Retinal pigment epithelial cell (primary cell): ENCODE measurements around the gene MBNL2.

Experiments
- DNase-seq: peaks from one replicate; pipeline ENCODE4 v3.0.0-alpha.2; 2010; ENCODE audit warnings: low read depth
- H3K4me3 ChIP-seq: 2 replicates; pipeline ENCODE4 v1.5.1; 2011; ENCODE audit warnings: mild to moderate bottlenecking, low read length, control low read depth, moderate library complexity
- TF ChIP-seq, protein P1 (sequence below): conservative IDR thresholded peaks from 2 replicates; pipeline ENCODE4 v1.5.1; 2011; ENCODE audit warnings: low read depth, low read length, control low read depth, inconsistent platforms

MBNL2 gene

DNA sequence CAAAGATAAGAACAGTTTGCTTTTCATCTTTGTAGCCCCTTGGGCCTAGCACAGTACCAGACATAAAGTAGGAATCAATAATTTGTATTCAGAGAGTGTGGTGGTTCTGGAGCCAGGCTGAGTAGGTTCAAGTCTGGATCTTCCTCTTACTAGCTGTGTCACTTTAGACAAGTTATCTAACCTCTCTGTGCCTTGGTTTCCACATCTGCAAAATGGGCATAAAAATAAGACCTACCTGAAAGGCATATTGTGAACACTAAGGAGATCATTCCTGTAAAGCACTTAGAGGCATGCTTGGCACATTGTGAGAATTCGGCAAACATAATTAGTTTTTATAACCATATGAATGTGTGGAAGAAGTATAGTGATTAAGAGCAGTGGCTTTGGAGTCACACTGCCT, 95.8 kb downstream of the MBNL2 start:
- TF ChIP-seq, protein P1, sequence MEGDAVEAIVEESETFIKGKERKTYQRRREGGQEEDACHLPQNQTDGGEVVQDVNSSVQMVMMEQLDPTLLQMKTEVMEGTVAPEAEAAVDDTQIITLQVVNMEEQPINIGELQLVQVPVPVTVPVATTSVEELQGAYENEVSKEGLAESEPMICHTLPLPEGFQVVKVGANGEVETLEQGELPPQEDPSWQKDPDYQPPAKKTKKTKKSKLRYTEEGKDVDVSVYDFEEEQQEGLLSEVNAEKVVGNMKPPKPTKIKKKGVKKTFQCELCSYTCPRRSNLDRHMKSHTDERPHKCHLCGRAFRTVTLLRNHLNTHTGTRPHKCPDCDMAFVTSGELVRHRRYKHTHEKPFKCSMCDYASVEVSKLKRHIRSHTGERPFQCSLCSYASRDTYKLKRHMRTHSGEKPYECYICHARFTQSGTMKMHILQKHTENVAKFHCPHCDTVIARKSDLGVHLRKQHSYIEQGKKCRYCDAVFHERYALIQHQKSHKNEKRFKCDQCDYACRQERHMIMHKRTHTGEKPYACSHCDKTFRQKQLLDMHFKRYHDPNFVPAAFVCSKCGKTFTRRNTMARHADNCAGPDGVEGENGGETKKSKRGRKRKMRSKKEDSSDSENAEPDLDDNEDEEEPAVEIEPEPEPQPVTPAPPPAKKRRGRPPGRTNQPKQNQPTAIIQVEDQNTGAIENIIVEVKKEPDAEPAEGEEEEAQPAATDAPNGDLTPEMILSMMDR = no peak
- DNase-seq = no peak
- H3K4me3 ChIP-seq = no peak overlapping the region

DNA sequence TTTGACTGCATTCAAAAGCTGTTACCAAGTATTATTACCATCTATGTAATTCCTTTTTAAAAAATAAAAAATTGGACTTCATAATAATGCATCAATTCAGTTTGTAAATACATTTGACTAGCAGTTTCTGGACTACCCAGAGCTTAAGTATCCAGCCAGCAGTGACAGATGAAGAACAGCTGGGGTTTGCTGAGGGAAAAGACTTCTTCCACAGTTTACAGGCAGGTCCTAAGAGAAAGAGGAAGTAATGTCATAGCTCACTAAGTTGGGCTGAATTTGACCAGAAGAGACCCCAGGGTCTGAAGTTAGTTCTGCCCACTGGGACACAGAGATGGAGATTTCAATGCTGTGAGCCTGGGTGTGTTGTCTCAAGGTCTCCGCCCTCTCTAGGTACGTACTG, 96.4 kb downstream of the MBNL2 start:
- TF ChIP-seq, protein P1 = no peak
- no peak overlapping the region for H3K4me3 ChIP-seq
- DNase-seq = no peak

DNA sequence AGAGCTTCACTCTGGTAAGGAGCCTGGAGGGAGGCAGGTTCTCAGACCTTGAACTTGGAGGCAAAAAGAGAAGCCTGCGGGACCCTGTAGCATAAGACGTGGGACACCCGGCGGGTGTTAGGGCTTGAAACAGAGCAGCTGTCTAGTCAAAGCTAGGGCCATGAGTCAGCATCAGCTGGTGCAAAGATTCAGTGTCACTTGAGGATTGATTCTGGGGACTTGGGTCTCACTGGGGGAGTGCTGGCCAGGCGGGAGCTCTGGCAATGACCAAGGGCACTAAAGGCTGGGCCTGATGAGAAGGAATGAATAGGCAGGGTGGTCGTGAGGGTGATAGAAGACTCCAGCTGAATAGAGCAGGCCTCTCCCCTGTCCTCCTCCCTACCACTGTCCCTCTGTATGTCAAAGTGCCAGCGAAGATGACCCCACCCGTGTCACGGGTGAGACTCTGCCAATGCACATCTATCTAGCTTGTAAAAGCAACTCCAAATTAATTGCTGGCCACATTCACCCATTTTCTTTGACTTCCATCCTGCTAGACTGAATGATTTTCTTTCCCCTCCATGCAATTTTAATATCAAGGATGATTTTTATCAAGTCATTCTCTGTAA, 97.1 kb downstream of the MBNL2 start:
- no peak for DNase-seq
- no peak overlapping the region for H3K4me3 ChIP-seq
- TF ChIP-seq, protein P1 = no peak

DNA sequence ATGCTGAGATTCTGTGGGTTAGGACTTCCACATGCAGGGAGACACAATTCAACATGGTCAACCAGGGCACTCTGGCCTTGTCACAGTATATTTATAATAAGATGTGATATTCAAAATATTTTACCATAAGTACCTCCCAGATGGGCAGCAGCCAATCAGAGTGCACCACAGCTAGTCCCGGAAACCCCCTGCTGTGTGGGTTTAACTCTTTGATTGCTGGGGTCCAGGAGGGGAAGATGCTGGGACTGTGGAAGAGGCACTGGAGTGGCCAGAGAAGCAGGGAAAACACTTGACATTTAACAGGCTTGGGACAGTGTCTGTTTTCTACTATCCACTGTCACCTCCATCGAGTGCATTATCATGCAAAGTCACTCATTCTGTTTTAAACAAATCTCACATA, 99.0 kb downstream of the MBNL2 start:
- TF ChIP-seq, protein P1 = no peak
- DNase-seq = no peak
- no peak overlapping the region for H3K4me3 ChIP-seq

DNA sequence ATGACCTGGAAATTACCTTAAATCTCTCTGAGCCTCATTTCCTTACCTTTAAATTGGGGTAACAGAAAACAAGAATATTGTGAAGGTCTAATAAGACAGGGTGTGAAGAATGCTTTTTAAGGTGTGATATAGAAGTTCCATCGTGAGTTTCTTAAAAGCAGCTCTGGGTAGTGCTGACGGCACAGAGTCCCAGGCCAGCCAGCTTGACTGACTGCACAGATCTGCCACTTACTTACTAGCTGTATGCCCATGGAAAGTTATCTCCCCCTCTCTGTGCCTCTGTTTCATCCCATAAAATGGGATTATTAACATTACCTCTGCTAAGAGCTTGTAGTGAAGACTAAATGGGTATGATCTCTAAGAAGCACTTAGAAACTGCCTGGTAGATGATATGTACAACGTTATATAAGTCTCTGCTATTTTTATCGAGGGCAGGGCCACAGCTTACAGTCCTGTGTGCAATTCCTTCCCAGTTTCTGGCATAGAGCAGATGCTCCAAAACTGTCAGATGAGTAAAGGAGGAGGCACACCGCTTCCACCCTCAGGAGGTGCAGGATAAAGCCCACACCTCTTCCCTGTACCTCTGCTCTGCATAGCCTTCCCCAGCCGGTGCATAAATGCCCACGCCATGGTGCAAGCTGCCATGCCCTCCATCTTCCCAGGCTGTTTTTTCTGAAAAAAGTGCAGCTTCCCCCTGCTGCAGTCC, 99.6 kb downstream of the MBNL2 start:
- TF ChIP-seq, protein P1 = no peak
- H3K4me3 ChIP-seq = no peak overlapping the region
- no peak for DNase-seq

DNA sequence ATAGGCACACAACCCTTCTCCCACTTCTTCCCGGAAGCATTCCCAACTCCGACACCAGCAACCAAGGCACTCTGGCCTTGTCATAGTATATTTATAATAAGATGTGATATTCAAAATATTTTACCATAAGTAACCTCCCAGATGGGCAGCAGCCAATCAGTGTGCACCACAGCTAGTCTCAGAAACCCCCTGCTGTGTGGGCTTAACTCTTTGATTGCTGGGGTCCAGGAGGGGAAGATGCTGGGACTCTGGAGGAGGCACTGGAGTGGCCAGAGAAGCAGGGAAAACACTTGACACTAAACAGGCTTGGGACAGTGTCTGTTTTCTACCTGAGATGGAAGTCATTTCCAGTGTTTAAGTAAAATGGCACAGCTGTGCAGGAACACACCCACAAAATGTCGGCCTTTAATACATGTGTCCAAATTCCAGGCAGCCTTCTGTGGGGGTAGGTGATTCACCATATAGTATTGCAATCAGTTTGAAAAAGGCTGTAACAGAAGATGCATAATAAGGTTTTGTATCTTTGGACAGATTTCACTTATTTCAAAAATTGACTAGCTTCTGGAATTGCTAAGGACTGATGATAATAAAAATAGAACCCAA, 100.7 kb downstream of the MBNL2 start:
- H3K4me3 ChIP-seq = no peak overlapping the region
- TF ChIP-seq, protein P1 = no peak
- no peak for DNase-seq

DNA sequence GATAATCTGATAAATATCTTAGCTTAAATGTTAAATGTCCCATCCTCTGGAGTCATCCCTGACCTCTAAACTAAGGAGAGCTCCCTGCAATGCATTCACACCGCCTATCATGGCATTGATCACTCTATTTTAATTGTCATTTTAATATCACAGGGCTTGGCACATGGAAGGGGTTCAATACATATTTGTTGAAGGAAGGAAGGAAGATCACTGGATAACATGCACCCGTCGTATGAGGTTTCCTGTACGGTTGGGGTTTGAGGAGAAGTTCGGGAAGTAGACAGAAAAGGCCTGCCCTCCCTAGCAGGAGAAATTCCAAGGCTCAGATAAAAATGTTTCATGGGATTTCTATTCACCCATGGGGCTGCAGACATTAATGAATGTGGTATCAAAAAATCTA, 102.0 kb downstream of the MBNL2 start:
- TF ChIP-seq, protein P1 = no peak
- no peak overlapping the region for H3K4me3 ChIP-seq
- DNase-seq = no peak
